Heart right ventricle (tissue), 16 donors: ENCODE results near the gene RNF38. TPM values are rescaled to one million over a fixed set of nuclear protein-coding genes. Genes with fewer than 3 reads are reported as not detected.
A peak's percentile ranks its signal among the peaks of the same experiment; 100 is the strongest.

Experiments
- ATAC-seq, 8 donors: fragments of 200-7000 bp; cut with Tn5 transposase; one replicate each; pipeline ENCODE4 v1.9.1; 2020; ENCODE audit warnings: mild to moderate bottlenecking in 8 of 8, moderate library complexity in 8 of 8, moderate number of reproducible peaks in 1 of 8
- DNase-seq, 2 donors: peaks; one replicate each; pipeline ENCODE4 v3.0.0-alpha.2; 2020
- H3K27ac ChIP-seq, 10 donors: fragments of 200-600 bp; sonication (generic) in 2 of 10; one replicate each; pipeline versions ENCODE4 v1.5.0 to v1.8.0; 2020 to 2022; ENCODE audit warnings: mild to moderate bottlenecking in 3 of 10
- H3K27me3 ChIP-seq, 7 donors: fragments of 200-600 bp; one replicate each; pipeline ENCODE4 v1.8.0; 2021 to 2022; ENCODE audit warnings: mild to moderate bottlenecking in 2 of 7
- H3K36me3 ChIP-seq, 9 donors: fragments of 200-600 bp; sonication (generic) in 1 of 9; one replicate each; pipeline versions ENCODE4 v1.5.0 to v1.8.0; 2020 to 2022; ENCODE audit warnings: mild to moderate bottlenecking in 2 of 9
- H3K4me1 ChIP-seq, 9 donors: fragments of 200-600 bp; sonication (generic) in 1 of 9; one replicate each; pipeline versions ENCODE4 v1.5.0 to v1.8.0; 2020 to 2022; ENCODE audit warnings: mild to moderate bottlenecking in 4 of 9
- H3K4me3 ChIP-seq, 10 donors: fragments of 200-600 bp; sonication (generic) in 2 of 10; one replicate each; pipeline versions ENCODE4 v1.5.0 to v1.8.0; 2020 to 2022; ENCODE audit warnings: mild to moderate bottlenecking in 7 of 10, moderate library complexity in 2 of 10
- H3K9me3 ChIP-seq, 11 donors: fragments of 200-600 bp in 10 of 11; sonication (generic) in 2 of 11; one replicate each; pipeline versions ENCODE4 v1.5.0 to v1.8.0; 2013 to 2022; ENCODE audit warnings: mild to moderate bottlenecking in 2 of 11, control low read depth in 1 of 11, moderate library complexity in 1 of 11
- CTCF ChIP-seq, 9 donors: fragments of 200-600 bp; sonication (generic) in 2 of 9; IDR thresholded peaks; one replicate each; pipeline versions ENCODE4 v1.5.0 to v1.8.0; 2021 to 2022; ENCODE audit warnings: antibody characterized with exemption in 9 of 9, mild to moderate bottlenecking in 5 of 9, moderate library complexity in 1 of 9
- WGBS, 2 donors: extraction: QIAGEN DNeasy Blood & Tissue Kit; methylation state at CpG; one replicate each; pipeline ENCODE4 v1.1.7; 2013; ENCODE audit warnings: inconsistent platforms in 1 of 2; 5-methylcytosine and 5-hydroxymethylcytosine counted together
- intact Hi-C, 10 donors: fragments of 100-400 bp; cut with DNase I; formaldehyde crosslinking; loops; one replicate each; pipeline versions ENCODE4 v1.11.1 to v1.14.2; 2022
- polyA plus RNA-seq, 2 donors: library from polyadenylated mRNA; stranded (reverse); fragments of 200-250 nt; gene quantifications; one replicate each; pipeline ENCODE4 v1.2.3, GENCODE V29; 2013
- total RNA-seq, 10 donors: library from RNA; stranded (reverse); fragmentation: NEBNext Ultra II Directional in 3 of 10; extraction: Animal tissue kit (Norgen Biotek cat#: 25700) in 3 of 10; gene quantifications; one replicate each; pipeline versions ENCODE4 v1.2.1 to v1.2.4, GENCODE V29; 2021 to 2023
- donor health status: Arrhythmogenic right ventricular cardiomyopathy.
- donor health status: ischemic (EF 13 %, LVEDD 7.1; RV severe dilation, severe dysfunction).
- donor health status: healthy with polysubstance abuse.
- donor health status: DM: no; HTN: yes; CAD: no.
- donor health status: DM: no; HTN: no; CAD: no.
- donor health status: ischemic (EF 25% LVEDD 6.9; RV normal size, moderate dysfunction).
- donor health status: ischemic (EF 25% LVEDD 5.7; RV mildly dilated, moderate dysfunction).
- donor health status: healthy.
- donor health status: DM: yes; HTN: yes; CAD: no.
- donor health status: Ischemic cardiomyopathy.
- donor health status: ischemic (EF 35%, LVEDD 5.7; RV mildly dilated, moderate dysfunction).
- donor health status: nonischemic (EF 11% LVEDD 7.7; RV severe dilation, severe dysfunction).
- donor health status: DM: yes; HTN: yes; CAD: no.
- donor health status: PGD.
- donor health status: ischemic (EF 29% LVEDD 5.4; RV normal size, mild dysfunction).
- donor health status: nonischemic (EF 23%, LVEDD 6.1; RV moderate dilation, normal function).

Gene RNF38
- total and polyA plus RNA-seq, 12 donors, result 6.4 to 56.0 (median 32.8) TPM

GRCh38 chr9:36407122-36407723, 7.2 kb upstream of the RNF38 start:
- H3K27ac ChIP-seq, result peak overlapping the region in 1 of 10 donors; percentile 28
- TF ChIP-seq CTCF (IDR thresholded peaks at IDR 0.05), result peak; percentile 87 to 98 (median 92)
- no peak overlapping the region for H3K4me3 ChIP-seq
- intact Hi-C loops, result loop anchor here (1.0 to 10.0 kb wide), 11 partner anchors 40 to 165 kb away; partner anchors contain the start of gene MELK (in 1 of the 10)
- ATAC-seq (peak; percentile 72 to 88 (median 80)), DNase-seq (peak in 1 of 2 donors; percentile 28)
- H3K27me3 ChIP-seq, result no peaks in the 10 kb centered on the region
- peaks cover 0 to 5% (median 0%) of the 10 kb centered on the region in 11 donors for H3K9me3 ChIP-seq
- peaks cover 0 to 4% (median 0%) of the 10 kb centered on the region in 9 donors for H3K36me3 ChIP-seq
- peaks cover 0 to 19% (median 0%) of the 10 kb centered on the region in 9 donors for H3K4me1 ChIP-seq
- WGBS, 2 donors, result 33 to 39% methylated on average over 4 of the region's 4 CpGs

GRCh38 chr9:36402536-36402935, 2.5 kb upstream of the RNF38 start:
- intact Hi-C loops, result loop anchor here in 3 of 10 donors (10.0 kb wide), 1 partner anchor 82 kb away; no protein-coding TSS in a partner anchor
- Histone ChIP-seq H3K4me1 (peaks cover 0 to 47% (median 26%) of the 10 kb centered on the region in 9 donors), H3K9me3 (peaks cover 0 to 5% (median 0%) of the 10 kb centered on the region in 11 donors), H3K4me3 (no peak overlapping the region), H3K36me3 (no peaks in the 10 kb centered on the region), H3K27me3 (no peaks in the 10 kb centered on the region), H3K27ac (no peak overlapping the region)
- WGBS, 2 donors, result 81% methylated on average over 3 of the region's 3 CpGs
- DNase-seq (no peak), ATAC-seq (no peak)
- TF ChIP-seq CTCF (IDR thresholded peaks at IDR 0.05), result no peak

- Histone ChIP-seq H3K4me1 (peaks cover 0 to 42% (median 28%) of the 10 kb centered on the region in 9 donors), H3K9me3 (peaks cover 0 to 5% (median 0%) of the 10 kb centered on the region in 11 donors), H3K4me3 (peak overlapping the region in 1 of 10 donors; percentile 84), H3K27me3 (no peaks in the 10 kb centered on the region), H3K27ac (peak overlapping the region in 3 of 10 donors; percentile 83 to 91 (median 89)), H3K36me3 (no peaks in the 10 kb centered on the region)
- intact Hi-C loops, result loop anchor here in 3 of 10 donors (10.0 kb wide), 1 partner anchor 83 kb away; no protein-coding TSS in a partner anchor
- DNase-seq (no peak), ATAC-seq (no peak)
- no peak for TF ChIP-seq CTCF (IDR thresholded peaks at IDR 0.05)
- whole genome bisulfite sequencing, 2 donors, result 92 to 93% methylated on average over 3 of the region's 3 CpGs
Measured at GRCh38 chr9:36401897-36402480, 1.9 kb upstream of the RNF38 start.

GRCh38 chr9:36401164-36401740, 1.2 kb upstream of the RNF38 start:
- intact Hi-C loops, result loop anchor here in 3 of 10 donors (10.0 kb wide), 1 partner anchor 84 kb away; no protein-coding TSS in a partner anchor
- peak overlapping the region; percentile 83 to 94 (median 90) for H3K27ac ChIP-seq
- WGBS, 2 donors, result 0 to 1% methylated on average over 32 to 33 of the region's 33 CpGs
- no peaks in the 10 kb centered on the region for H3K27me3 ChIP-seq
- peak overlapping the region; percentile 70 to 94 (median 82) for H3K4me3 ChIP-seq
- peaks cover 0 to 5% (median 0%) of the 10 kb centered on the region in 11 donors for H3K9me3 ChIP-seq
- TF ChIP-seq CTCF (IDR thresholded peaks at IDR 0.05), result no peak
- peak; percentile 89 to 96 (median 92) for ATAC-seq
- H3K4me1 ChIP-seq, result peaks cover 0 to 44% (median 30%) of the 10 kb centered on the region in 9 donors
- DNase-seq, result no peak
- peaks cover 0 to 2% (median 0%) of the 10 kb centered on the region in 9 donors for H3K36me3 ChIP-seq
